Body of pancreas (tissue), 4 donors: ENCODE data around the gene PACRG. TPM values are rescaled to one million over a fixed set of nuclear protein-coding genes. Genes with fewer than 3 reads are reported as not detected.

Experiments
- ATAC-seq: fragments of 150-250 bp; one replicate; pipeline ENCODE4 v1.9.1; 2016
- DNase-seq, 4 donors: peaks; one replicate each; pipeline ENCODE4 v3.0.0-alpha.2; 2019
- H3K27ac ChIP-seq, 4 donors: fragments of 200-600 bp; sonication (generic); 1 replicate in 3 of 4; 2 replicates in 1 of 4; pipeline versions ENCODE4 v1.5.1 to v1.6.1; 2016 to 2019; ENCODE audit warnings: mild to moderate bottlenecking in 1 of 4, mixed read lengths in 1 of 4, moderate library complexity in 1 of 4
- H3K27me3 ChIP-seq, 2 donors: fragments of 200-600 bp; sonication (generic); one replicate each; pipeline ENCODE4 v1.6.0; 2016; ENCODE audit warnings: mild to moderate bottlenecking in 1 of 2
- H3K36me3 ChIP-seq, 2 donors: fragments of 200-600 bp; sonication (generic); replicated peaks in 1 of 2; 2 replicates each; pipeline ENCODE4 v1.5.1; 2016; ENCODE audit warnings: low read depth in 2 of 2; ENCODE audit not compliant: insufficient read depth in 1 of 2
- H3K4me1 ChIP-seq: fragments of 200-600 bp; sonication (generic); one replicate; pipeline ENCODE4 v1.6.0; 2016
- H3K4me3 ChIP-seq, 2 donors: fragments of 200-600 bp; sonication (generic); 1 replicate in 1 of 2; 2 replicates in 1 of 2; pipeline ENCODE4 v1.5.1; 2016 to 2019
- H3K9me3 ChIP-seq, 3 donors: fragments of 200-600 bp; sonication (generic); 1 replicate in 2 of 3; 2 replicates in 1 of 3; pipeline ENCODE4 v1.5.1; 2016
- CTCF ChIP-seq, 7 experiments: fragments of 450-650 bp in 4 of 7; fragments of 200-600 bp in 3 of 7; sonication (generic) in 3 of 7; IDR thresholded peaks; one replicate each; pipeline ENCODE4 v1.5.1; 2016 to 2019; ENCODE audit warnings: antibody characterized with exemption in 7 of 7
- POLR2A ChIP-seq, 3 donors: fragments of 450-650 bp; IDR thresholded peaks; one replicate each; pipeline ENCODE4 v1.6.1; 2016; ENCODE audit warnings: antibody characterized with exemption in 3 of 3, mild to moderate bottlenecking in 2 of 3
- WGBS, 2 donors: methylation state at CpG; one replicate each; pipeline ENCODE4 v1.1.5; 2017; 5-methylcytosine and 5-hydroxymethylcytosine counted together
- intact Hi-C: fragments of 100-400 bp; cut with DNase I; formaldehyde crosslinking; loops from one replicate; pipeline ENCODE4 v1.15.1; 2023
- total RNA-seq, 2 donors: library from RNA; depleted of rRNA; stranded (reverse); fragments of >200 nt; gene quantifications; one replicate each; pipeline ENCODE4 v1.1.0, GENCODE V29; 2016

PACRG gene
- total RNA-seq, 2 donors from 2014 or later: 7.8 to 10.9 TPM

- no peaks in the 10 kb centered on the region for H3K36me3 ChIP-seq
- no peak for DNase-seq
- TF ChIP-seq POLR2A (IDR thresholded peaks at IDR 0.05) (no peak), CTCF (IDR thresholded peaks at IDR 0.05) (no peak)
These were observed 394.6 kb downstream of the PACRG start for GRCh38 chr6:163122365-163122764.

DNA sequence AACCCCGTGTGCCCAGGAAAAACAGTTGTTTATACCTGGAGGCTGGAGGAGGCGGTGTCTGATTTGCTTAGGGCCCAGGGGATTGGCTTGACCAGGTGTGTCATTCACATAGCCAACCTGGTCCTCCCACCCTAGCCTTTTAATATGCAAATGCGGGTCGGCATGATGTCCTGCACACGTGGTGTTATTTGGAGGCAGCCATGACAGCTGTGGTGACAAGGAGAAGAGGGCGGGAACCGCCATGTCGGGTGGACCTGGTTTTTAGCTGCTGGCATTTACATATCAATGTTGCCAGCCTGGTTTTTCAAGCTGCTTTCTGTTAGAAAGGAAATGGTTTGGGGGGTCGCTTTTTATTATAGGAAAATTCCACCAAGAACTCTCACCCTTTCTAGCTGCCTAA lies 395.3 kb downstream of the PACRG start:
- H3K9me3 ChIP-seq: no peaks in the 10 kb centered on the region
- 79 to 81% methylated on average over 9 of the region's 9 CpGs for WGBS, 2 donors
- DNase-seq (no peak), ATAC-seq (no peak)
- H3K36me3 ChIP-seq: no peaks in the 10 kb centered on the region
- intact Hi-C loops: no loop called here
- H3K27me3 ChIP-seq: no peaks in the 10 kb centered on the region
- H3K27ac ChIP-seq: no peak overlapping the region
- no peak overlapping the region for H3K4me3 ChIP-seq
- no peaks in the 10 kb centered on the region for H3K4me1 ChIP-seq
- TF ChIP-seq CTCF (IDR thresholded peaks at IDR 0.05): no peak
- TF ChIP-seq POLR2A (IDR thresholded peaks at IDR 0.05): no peak

More at GRCh38 chr6:163122365-163122764, 394.6 kb downstream of the PACRG start:
- no peaks in the 10 kb centered on the region for H3K9me3 ChIP-seq
- no peak for ATAC-seq
- 90 to 92% methylated on average over 12 of the region's 12 CpGs for WGBS, 2 donors
- H3K27ac ChIP-seq: no peak overlapping the region
- no peak overlapping the region for H3K4me3 ChIP-seq
- intact Hi-C loops: no loop called here
- no peaks in the 10 kb centered on the region for H3K27me3 ChIP-seq
- no peaks in the 10 kb centered on the region for H3K4me1 ChIP-seq

GRCh38 chr6:163126741-163127140 lies 399.0 kb downstream of the PACRG start:
- no peak for DNase-seq
- Histone ChIP-seq H3K4me1 (no peaks in the 10 kb centered on the region), H3K4me3 (no peak overlapping the region), H3K9me3 (no peaks in the 10 kb centered on the region), H3K27ac (no peak overlapping the region), H3K36me3 (no peaks in the 10 kb centered on the region), H3K27me3 (no peaks in the 10 kb centered on the region)
- intact Hi-C loops: no loop called here
- WGBS, 2 donors: 88 to 97% methylated on average over 4 of the region's 4 CpGs
- TF ChIP-seq CTCF (IDR thresholded peaks at IDR 0.05): no peak
- no peak for TF ChIP-seq POLR2A (IDR thresholded peaks at IDR 0.05)
- ATAC-seq: no peak

DNA sequence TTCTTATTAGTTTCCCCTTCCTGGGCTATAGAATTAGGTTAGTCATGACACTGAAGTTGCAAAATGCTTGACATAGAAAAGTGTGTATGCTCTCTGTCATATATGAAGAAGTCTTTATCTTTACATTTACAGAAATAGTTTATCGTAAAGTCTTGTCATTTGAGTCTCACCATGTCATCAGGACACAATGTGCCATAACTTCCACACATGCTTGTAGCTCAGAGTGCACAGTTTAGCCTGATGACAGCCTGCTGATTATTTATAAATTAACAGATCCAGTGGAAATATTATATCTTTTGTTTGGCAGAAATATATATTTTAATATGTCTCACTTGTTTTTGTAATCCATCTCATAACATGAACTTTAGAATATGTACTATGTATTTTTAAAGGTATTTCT lies 399.8 kb downstream of the PACRG start:
- no peak overlapping the region for H3K27ac ChIP-seq
- WGBS, 2 donors: 96 to 100% methylated on average over 1 of the region's 1 CpG
- DNase-seq (no peak), ATAC-seq (no peak)
- H3K4me1 ChIP-seq: no peaks in the 10 kb centered on the region
- no peak overlapping the region for H3K4me3 ChIP-seq
- intact Hi-C loops: no loop called here
- H3K9me3 ChIP-seq: no peaks in the 10 kb centered on the region
- no peaks in the 10 kb centered on the region for H3K36me3 ChIP-seq
- TF ChIP-seq POLR2A (IDR thresholded peaks at IDR 0.05) (no peak), CTCF (IDR thresholded peaks at IDR 0.05) (no peak)
- no peaks in the 10 kb centered on the region for H3K27me3 ChIP-seq

GRCh38 chr6:163128324-163128723 lies 400.6 kb downstream of the PACRG start:
- no peaks in the 10 kb centered on the region for H3K9me3 ChIP-seq
- intact Hi-C loops: no loop called here
- H3K27me3 ChIP-seq: no peaks in the 10 kb centered on the region
- no peak overlapping the region for H3K4me3 ChIP-seq
- DNase-seq: no peak
- no peaks in the 10 kb centered on the region for H3K36me3 ChIP-seq
- no peak for TF ChIP-seq CTCF (IDR thresholded peaks at IDR 0.05)
- H3K27ac ChIP-seq: no peak overlapping the region
- ATAC-seq: no peak
- no peaks in the 10 kb centered on the region for H3K4me1 ChIP-seq
- 90 to 97% methylated on average over 2 of the region's 2 CpGs for WGBS, 2 donors
